MM.1S (cell line): ENCODE results near the gene AP5Z1.

Experiments
- EZH2 ChIP-seq: fragments of 300-600 bp; sonication (generic); optimal IDR thresholded peaks from 2 replicates; pipeline ENCODE3; 2017; ENCODE audit warnings: low read depth, mild to moderate bottlenecking, antibody characterized with exemption, low read length, mixed read lengths
- EZH2phosphoT487 ChIP-seq: fragments of 300-600 bp; sonication (generic); IDR thresholded peaks from 2 replicates; pipeline ENCODE4 v1.6.1; 2018; ENCODE audit warnings: antibody characterized with exemption, low read length
- TF ChIP-seq, protein P1 (sequence below): fragments of 300-600 bp; sonication (generic); IDR thresholded peaks from 2 replicates; pipeline ENCODE4 v1.5.1; 2016; ENCODE audit warnings: antibody characterized with exemption, low read length, mixed read lengths

DNA sequence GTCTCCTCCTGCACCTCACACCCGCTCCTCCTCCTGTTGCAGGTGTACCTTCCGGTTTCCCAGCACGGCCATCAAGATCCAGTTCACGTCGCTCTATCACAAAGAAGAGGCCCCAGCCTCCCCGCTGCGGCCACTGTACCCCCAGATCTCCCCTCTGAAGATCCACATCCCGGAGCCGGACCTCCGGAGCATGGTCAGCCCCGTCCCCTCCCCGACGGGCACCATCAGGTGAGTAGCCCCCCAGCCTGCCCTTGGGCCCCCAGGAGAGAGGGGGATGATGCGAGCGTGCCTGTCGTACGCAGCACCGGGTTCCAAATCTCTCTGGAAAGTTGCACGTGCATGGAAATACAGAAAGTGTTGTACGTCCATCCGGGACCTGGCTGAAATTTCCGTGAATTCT lies 34.6 kb upstream of the AP5Z1 start:
- TF ChIP-seq, protein P1, sequence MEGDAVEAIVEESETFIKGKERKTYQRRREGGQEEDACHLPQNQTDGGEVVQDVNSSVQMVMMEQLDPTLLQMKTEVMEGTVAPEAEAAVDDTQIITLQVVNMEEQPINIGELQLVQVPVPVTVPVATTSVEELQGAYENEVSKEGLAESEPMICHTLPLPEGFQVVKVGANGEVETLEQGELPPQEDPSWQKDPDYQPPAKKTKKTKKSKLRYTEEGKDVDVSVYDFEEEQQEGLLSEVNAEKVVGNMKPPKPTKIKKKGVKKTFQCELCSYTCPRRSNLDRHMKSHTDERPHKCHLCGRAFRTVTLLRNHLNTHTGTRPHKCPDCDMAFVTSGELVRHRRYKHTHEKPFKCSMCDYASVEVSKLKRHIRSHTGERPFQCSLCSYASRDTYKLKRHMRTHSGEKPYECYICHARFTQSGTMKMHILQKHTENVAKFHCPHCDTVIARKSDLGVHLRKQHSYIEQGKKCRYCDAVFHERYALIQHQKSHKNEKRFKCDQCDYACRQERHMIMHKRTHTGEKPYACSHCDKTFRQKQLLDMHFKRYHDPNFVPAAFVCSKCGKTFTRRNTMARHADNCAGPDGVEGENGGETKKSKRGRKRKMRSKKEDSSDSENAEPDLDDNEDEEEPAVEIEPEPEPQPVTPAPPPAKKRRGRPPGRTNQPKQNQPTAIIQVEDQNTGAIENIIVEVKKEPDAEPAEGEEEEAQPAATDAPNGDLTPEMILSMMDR = no peak
- no peak for TF ChIP-seq EZH2
- no peak for TF ChIP-seq EZH2phosphoT487
